K562 (cell line): ENCODE results near the gene HMBS. TPM values are rescaled to one million over a fixed set of nuclear protein-coding genes. Genes with fewer than 3 reads are reported as not detected.

ENCODE experiments used
- CCNT2 ChIP-seq: IDR thresholded peaks from 2 replicates; pipeline ENCODE4 v1.6.1; 2011; ENCODE audit warnings: borderline replicate concordance, low read depth, mild to moderate bottlenecking, moderate library complexity, mixed read lengths, low read length; ENCODE audit not compliant: insufficient read length; ENCODE audit errors: extremely low read depth
- DPF2 ChIP-seq: fragments of 450-650 bp; IDR thresholded peaks from 2 replicates; pipeline ENCODE4 v1.6.1; 2016
- EGR1 ChIP-seq: fragments of 450-650 bp; conservative IDR thresholded peaks from 2 replicates; pipeline ENCODE4 v1.6.1; 2017; ENCODE audit warnings: mild to moderate bottlenecking
- GABPB1 ChIP-seq: sonication (generic); formaldehyde crosslinking; IDR thresholded peaks from 2 replicates; pipeline ENCODE4 v1.8.0; 2022; ENCODE audit warnings: mild to moderate bottlenecking, missing genetic modification reagents
- GATAD2B ChIP-seq: fragments of 450-650 bp; IDR thresholded peaks from 2 replicates; pipeline ENCODE4 v1.6.1; 2017; ENCODE audit warnings: mild to moderate bottlenecking, borderline replicate concordance
- HES1 ChIP-seq: fragments of 450-650 bp; IDR thresholded peaks from 2 replicates; pipeline ENCODE4 v1.6.1; 2016; ENCODE audit warnings: low read depth, mild to moderate bottlenecking, moderate library complexity
- HOXB6 ChIP-seq: fragments of 250-450 bp; sonication (Bioruptor Pico); IDR thresholded peaks from 2 replicates; pipeline ENCODE4 v1.5.1; 2022; ENCODE audit warnings: mild to moderate bottlenecking, borderline replicate concordance
- IRF1 ChIP-seq: sonication (generic); formaldehyde crosslinking; IDR thresholded peaks from 2 replicates; pipeline ENCODE4 v1.8.0; 2022; ENCODE audit warnings: missing genetic modification reagents, mild to moderate bottlenecking, borderline replicate concordance
- KDM1A ChIP-seq, 2 experiments: fragments of 450-650 bp; IDR thresholded peaks; 2 replicates each; pipeline ENCODE4 v1.6.1; 2016; ENCODE audit warnings: mild to moderate bottlenecking in 2 of 2
- KLF1 ChIP-seq: fragments of 450-650 bp; IDR thresholded peaks from 2 replicates; pipeline ENCODE4 v1.6.1; 2016; ENCODE audit warnings: missing genetic modification characterization, missing compliant biosample characterization
- MIER1 ChIP-seq: fragments of 450-650 bp; IDR thresholded peaks from 2 replicates; pipeline ENCODE4 v1.6.1; 2016; ENCODE audit warnings: antibody characterized with exemption, mild to moderate bottlenecking, low read depth
- PCBP1 ChIP-seq: fragments of 200-400 bp; formaldehyde crosslinking; IDR thresholded peaks from 2 replicates; pipeline ENCODE4 v1.6.1; 2018; ENCODE audit warnings: mild to moderate bottlenecking, low read depth, low read length; ENCODE audit not compliant: poor library complexity, severe bottlenecking
- PHB2 ChIP-seq: fragments of 450-650 bp; IDR thresholded peaks from 2 replicates; pipeline ENCODE4 v1.6.1; 2017; ENCODE audit warnings: low read depth
- POLR3A ChIP-seq: IDR thresholded peaks from 2 replicates; pipeline ENCODE4 v1.6.1; 2011; ENCODE audit warnings: borderline replicate concordance, mild to moderate bottlenecking, moderate library complexity; ENCODE audit not compliant: insufficient read length, insufficient read depth; ENCODE audit errors: extremely low read depth
- RAD51 ChIP-seq: fragments of 450-650 bp; IDR thresholded peaks from 2 replicates; pipeline ENCODE4 v1.7.1; 2016; ENCODE audit warnings: low read depth, mild to moderate bottlenecking, borderline replicate concordance
- THAP12 ChIP-seq: fragments of 250-450 bp; sonication (Bioruptor Pico); IDR thresholded peaks from 2 replicates; pipeline ENCODE4 v1.9.0; 2021; ENCODE audit warnings: mild to moderate bottlenecking, inconsistent platforms
- ZNF175 ChIP-seq: fragments of 200-800 bp; sonication (Bioruptor generic); IDR thresholded peaks from 2 replicates; pipeline ENCODE4 v1.6.1; 2016; ENCODE audit warnings: low read depth, mild to moderate bottlenecking, missing genetic modification characterization, missing compliant biosample characterization
- ZNF23 ChIP-seq: fragments of 250-450 bp; sonication (Bioruptor Pico); IDR thresholded peaks from 2 replicates; pipeline ENCODE4 v1.4.0; 2020; ENCODE audit warnings: mild to moderate bottlenecking
- ZNF280A ChIP-seq: fragments of 450-650 bp; IDR thresholded peaks from 2 replicates; pipeline ENCODE4 v1.6.1; 2018; ENCODE audit warnings: mild to moderate bottlenecking, low read depth; ENCODE audit not compliant: partially characterized antibody
- ZNF551 ChIP-seq: fragments of 250-450 bp; sonication (Bioruptor Pico); IDR thresholded peaks from 2 replicates; pipeline ENCODE4 v1.5.0; 2021; ENCODE audit warnings: mild to moderate bottlenecking, moderate library complexity
- polyA plus RNA-seq, 8 experiments: library from polyadenylated mRNA; depleted of rRNA in 4 of 8; stranded (reverse) in 5 of 8; unstranded in 3 of 8; fragments of >200 nt; fragmentation: Nextera tagmentation in 2 of 8; fragmentation: Illumina TruSeq in 1 of 8; extraction: Ambion mirVana in 2 of 8; extraction: Trizol in 1 of 8; gene quantifications; 2 replicates each; pipeline versions ENCODE4 v1.2.1 to v1.2.3, GENCODE V29; 2011 to 2014; ENCODE audit warnings: inconsistent platforms in 1 of 8, missing spikeins in 1 of 8
- total RNA-seq, 7 experiments: library from RNA; depleted of rRNA in 6 of 7; stranded (reverse); fragments of >200 nt in 6 of 7; fragmentation: Illumina TruSeq in 2 of 7; extraction: Trizol in 2 of 7; gene quantifications; 2 replicates each; pipeline versions ENCODE4 v1.2.1 to v1.2.3, GENCODE V29; 2011 to 2021; ENCODE audit warnings: low replicate concordance in 1 of 7
- TF ChIP-seq, protein P1 (sequence below): fragments of 250-450 bp; sonication (Bioruptor Pico); IDR thresholded peaks from 2 replicates; pipeline ENCODE4 v1.8.0; 2022; ENCODE audit warnings: moderate library complexity, mild to moderate bottlenecking, inconsistent platforms

The HMBS gene
- total and polyA plus RNA-seq, 9 of the 15 experiments (the other 6 are each of a cell fraction or from before 2014, with no cell fraction given), result 56.9 to 385 (median 286) TPM

GRCh38 chr11:119057000-119057769 lies 27.5 kb upstream of the HMBS start, which contains the start of gene HYOU1 (continued):
- TF ChIP-seq HES1 (no peak), ZNF175 (no peak), THAP12 (CRISPR knock-in tag) (peak; percentile 93), POLR3A (no peak), GABPB1 (CRISPR knock-in tag) (peak; percentile 88), ZNF23 (CRISPR knock-in tag) (no peak), KLF1 (no peak), IRF1 (CRISPR knock-in tag) (no peak), PHB2 (no peak), RAD51 (peak; percentile 30; the same call in 1 of the 2 replicates), PCBP1 (peak; percentile 74), KDM1A (IDR thresholded peaks at IDR 0.05) (peak; percentile 70 to 79; a peak in 2 of 4 replicates), ZNF551 (CRISPR knock-in tag) (no peak), GATAD2B (no peak), CCNT2 (peak; percentile 55), MIER1 (no peak), EGR1 (peak; percentile 81), HOXB6 (CRISPR knock-in tag) (no peak), DPF2 (no peak), ZNF280A (no peak)
- TF ChIP-seq, protein P1, sequence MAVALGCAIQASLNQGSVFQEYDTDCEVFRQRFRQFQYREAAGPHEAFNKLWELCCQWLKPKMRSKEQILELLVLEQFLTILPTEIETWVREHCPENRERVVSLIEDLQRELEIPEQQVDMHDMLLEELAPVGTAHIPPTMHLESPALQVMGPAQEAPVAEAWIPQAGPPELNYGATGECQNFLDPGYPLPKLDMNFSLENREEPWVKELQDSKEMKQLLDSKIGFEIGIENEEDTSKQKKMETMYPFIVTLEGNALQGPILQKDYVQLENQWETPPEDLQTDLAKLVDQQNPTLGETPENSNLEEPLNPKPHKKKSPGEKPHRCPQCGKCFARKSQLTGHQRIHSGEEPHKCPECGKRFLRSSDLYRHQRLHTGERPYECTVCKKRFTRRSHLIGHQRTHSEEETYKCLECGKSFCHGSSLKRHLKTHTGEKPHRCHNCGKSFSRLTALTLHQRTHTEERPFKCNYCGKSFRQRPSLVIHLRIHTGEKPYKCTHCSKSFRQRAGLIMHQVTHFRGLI (CRISPR knock-in tag), result no peak
